Fibroblast of lung (primary cell): ENCODE measurements around the gene GLDC. TPM values are rescaled to one million over a fixed set of nuclear protein-coding genes. Genes with fewer than 3 reads are reported as not detected.

Source experiments
- DNase-seq, 2 donors: peaks; one replicate each; pipeline versions ENCODE4 v3.0.0 to v3.0.0-alpha.2; 2010; ENCODE audit warnings: low read depth in 2 of 2
- H2AFZ ChIP-seq: 2 replicates; pipeline ENCODE4 v1.5.1; 2012; ENCODE audit warnings: low read length, control low read depth, inconsistent platforms
- H3K27ac ChIP-seq: 2 replicates; pipeline ENCODE4 v1.5.1; 2011; ENCODE audit warnings: low read length, control low read depth; ENCODE audit not compliant: insufficient read depth
- H3K27me3 ChIP-seq: 2 replicates; pipeline ENCODE4 v1.5.1; 2011; ENCODE audit warnings: mild to moderate bottlenecking, low read length; ENCODE audit not compliant: control insufficient read depth, insufficient read depth
- H3K36me3 ChIP-seq: 2 replicates; pipeline ENCODE4 v1.5.1; 2011; ENCODE audit warnings: low read length; ENCODE audit not compliant: control insufficient read depth, insufficient read depth
- H3K4me1 ChIP-seq: 2 replicates; pipeline ENCODE4 v1.5.1; 2011; ENCODE audit warnings: low read length; ENCODE audit not compliant: control insufficient read depth, insufficient read depth; ENCODE audit errors: extremely low read depth
- H3K4me2 ChIP-seq: 2 replicates; pipeline ENCODE4 v1.5.1; 2011; ENCODE audit warnings: low read length, control low read depth; ENCODE audit not compliant: insufficient read depth; ENCODE audit errors: extremely low read depth
- H3K4me3 ChIP-seq, 4 experiments: fragments of 200-600 bp in 1 of 4; sonication (generic) in 1 of 4; replicated peaks in 1 of 4; 2 replicates each; pipeline ENCODE4 v1.5.1; 2011 to 2016; ENCODE audit warnings: low read length in 4 of 4, low read depth in 3 of 4, mild to moderate bottlenecking in 3 of 4, control low read depth in 2 of 4, inconsistent platforms in 1 of 4, mixed read lengths in 1 of 4; ENCODE audit not compliant: insufficient read depth in 1 of 4; ENCODE audit errors: control extremely low read depth in 1 of 4
- H3K79me2 ChIP-seq: 2 replicates; pipeline ENCODE4 v1.5.1; 2012; ENCODE audit warnings: mild to moderate bottlenecking, low read length, inconsistent platforms; ENCODE audit not compliant: control insufficient read depth, insufficient read depth
- H3K9ac ChIP-seq: 2 replicates; pipeline ENCODE4 v1.5.1; 2011; ENCODE audit warnings: mild to moderate bottlenecking, low read length, control low read depth; ENCODE audit not compliant: insufficient read depth
- H3K9me3 ChIP-seq: 2 replicates; pipeline ENCODE4 v1.5.1; 2012; ENCODE audit warnings: low read depth, low read length; ENCODE audit not compliant: control insufficient read depth, insufficient read depth
- H4K20me1 ChIP-seq: 2 replicates; pipeline ENCODE4 v1.5.1; 2011; ENCODE audit warnings: low read length; ENCODE audit not compliant: control insufficient read depth, insufficient read depth; ENCODE audit errors: extremely low read depth
- EZH2 ChIP-seq: IDR thresholded peaks from 2 replicates; pipeline ENCODE4 v1.5.1; 2012; ENCODE audit warnings: low read length, control low read depth, mild to moderate bottlenecking; ENCODE audit errors: missing control alignments
- polyA plus RNA-seq, 2 donors: library from polyadenylated mRNA; depleted of rRNA in 1 of 2; stranded (reverse) in 1 of 2; unstranded in 1 of 2; fragments of >200 nt; gene quantifications; 2 replicates each; pipeline ENCODE4 v1.2.1, GENCODE V29; 2011 to 2012; ENCODE audit warnings: missing spikeins in 1 of 2
- total RNA-seq: library from RNA; depleted of rRNA; stranded (reverse); fragments of >200 nt; gene quantifications from 2 replicates; pipeline ENCODE4 v1.2.1, GENCODE V29; 2014
- TF ChIP-seq, protein P1 (sequence below), 2 donors: IDR thresholded peaks in 1 of 2; conservative IDR thresholded peaks in 1 of 2; 1 replicate in 1 of 2; 2 replicates in 1 of 2; pipeline ENCODE4 v1.5.1; 2011 to 2012; ENCODE audit warnings: low read length in 2 of 2, control low read depth in 1 of 2, inconsistent platforms in 1 of 2, low read depth in 1 of 2, mild to moderate bottlenecking in 1 of 2

The GLDC gene
- total and polyA plus RNA-seq, 2 donors (not counting 1 experiment from before 2014, with no cell fraction given), result 0.45 to 0.83 TPM

DNA sequence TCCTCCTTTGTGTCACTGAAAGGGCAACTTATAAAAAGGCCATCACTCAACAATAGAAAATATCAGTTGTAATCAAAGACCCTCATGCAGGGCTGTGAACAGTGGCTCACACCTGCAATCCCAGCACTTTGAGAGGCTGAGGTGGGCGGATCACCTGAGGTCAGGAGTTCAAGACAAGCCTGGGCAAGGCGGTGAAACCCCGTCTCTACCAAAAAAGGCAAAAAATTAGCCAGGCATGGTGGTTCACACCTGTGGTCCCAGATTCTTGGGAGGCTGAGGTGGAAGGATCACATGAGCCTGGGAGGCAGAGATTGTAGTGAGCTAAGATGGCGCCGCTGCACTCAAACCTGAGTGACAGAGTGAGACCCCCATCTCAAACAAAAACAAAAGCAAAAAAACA, 24.7 kb downstream of the GLDC start:
- Histone ChIP-seq H3K79me2 (no peaks in the 10 kb centered on the region), H2AFZ (no peak overlapping the region), H3K4me2 (no peak overlapping the region), H3K9ac (no peak overlapping the region), H3K36me3 (no peaks in the 10 kb centered on the region), H3K4me1 (no peaks in the 10 kb centered on the region), H4K20me1 (no peaks in the 10 kb centered on the region), H3K4me3 (no peak overlapping the region), H3K27ac (no peak overlapping the region), H3K9me3 (no peaks in the 10 kb centered on the region), H3K27me3 (no peaks in the 10 kb centered on the region)
- no peak for DNase-seq
- no peak for TF ChIP-seq EZH2
- TF ChIP-seq, protein P1, sequence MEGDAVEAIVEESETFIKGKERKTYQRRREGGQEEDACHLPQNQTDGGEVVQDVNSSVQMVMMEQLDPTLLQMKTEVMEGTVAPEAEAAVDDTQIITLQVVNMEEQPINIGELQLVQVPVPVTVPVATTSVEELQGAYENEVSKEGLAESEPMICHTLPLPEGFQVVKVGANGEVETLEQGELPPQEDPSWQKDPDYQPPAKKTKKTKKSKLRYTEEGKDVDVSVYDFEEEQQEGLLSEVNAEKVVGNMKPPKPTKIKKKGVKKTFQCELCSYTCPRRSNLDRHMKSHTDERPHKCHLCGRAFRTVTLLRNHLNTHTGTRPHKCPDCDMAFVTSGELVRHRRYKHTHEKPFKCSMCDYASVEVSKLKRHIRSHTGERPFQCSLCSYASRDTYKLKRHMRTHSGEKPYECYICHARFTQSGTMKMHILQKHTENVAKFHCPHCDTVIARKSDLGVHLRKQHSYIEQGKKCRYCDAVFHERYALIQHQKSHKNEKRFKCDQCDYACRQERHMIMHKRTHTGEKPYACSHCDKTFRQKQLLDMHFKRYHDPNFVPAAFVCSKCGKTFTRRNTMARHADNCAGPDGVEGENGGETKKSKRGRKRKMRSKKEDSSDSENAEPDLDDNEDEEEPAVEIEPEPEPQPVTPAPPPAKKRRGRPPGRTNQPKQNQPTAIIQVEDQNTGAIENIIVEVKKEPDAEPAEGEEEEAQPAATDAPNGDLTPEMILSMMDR (conservative IDR thresholded peaks at IDR 0.05 in 1 of 2, IDR thresholded peaks at IDR 0.05 in 1 of 2; ENCODE audit: low read depth in 1 of 2, low read length in 2 of 2), result no peak

GRCh38 chr9:6620353-6620752, 25.2 kb downstream of the GLDC start:
- Histone ChIP-seq H3K9ac (no peak overlapping the region), H3K27me3 (no peaks in the 10 kb centered on the region), H3K4me3 (no peak overlapping the region), H3K4me2 (no peak overlapping the region), H3K27ac (no peak overlapping the region), H3K36me3 (no peaks in the 10 kb centered on the region), H3K9me3 (no peaks in the 10 kb centered on the region), H4K20me1 (no peaks in the 10 kb centered on the region), H3K4me1 (no peaks in the 10 kb centered on the region), H2AFZ (no peak overlapping the region), H3K79me2 (no peaks in the 10 kb centered on the region)
- DNase-seq, result no peak
- TF ChIP-seq EZH2, result no peak
- TF ChIP-seq, protein P1 (conservative IDR thresholded peaks at IDR 0.05 in 1 of 2, IDR thresholded peaks at IDR 0.05 in 1 of 2; ENCODE audit: low read depth in 1 of 2, low read length in 2 of 2), result no peak

GRCh38 chr9:6619909-6620308, 25.6 kb downstream of the GLDC start:
- no peak for DNase-seq
- no peak overlapping the region for H3K27ac ChIP-seq
- no peaks in the 10 kb centered on the region for H3K9me3 ChIP-seq
- no peaks in the 10 kb centered on the region for H4K20me1 ChIP-seq
- H3K27me3 ChIP-seq, result no peaks in the 10 kb centered on the region
- H3K36me3 ChIP-seq, result no peaks in the 10 kb centered on the region
- no peak overlapping the region for H2AFZ ChIP-seq
- H3K4me2 ChIP-seq, result no peak overlapping the region
- H3K9ac ChIP-seq, result no peak overlapping the region
- H3K79me2 ChIP-seq, result no peaks in the 10 kb centered on the region
- no peak overlapping the region for H3K4me3 ChIP-seq
- no peaks in the 10 kb centered on the region for H3K4me1 ChIP-seq
- TF ChIP-seq EZH2, result no peak
- TF ChIP-seq, protein P1 (conservative IDR thresholded peaks at IDR 0.05 in 1 of 2, IDR thresholded peaks at IDR 0.05 in 1 of 2; ENCODE audit: low read depth in 1 of 2, low read length in 2 of 2), result no peak
